Endometrial microvascular endothelial cells (primary cell): ENCODE data around the gene DPYSL5. TPM values are rescaled to one million over a fixed set of nuclear protein-coding genes. Genes with fewer than 3 reads are reported as not detected.

ENCODE experiments used
- in situ Hi-C: cut with HindIII; loops from 2 replicates; pipeline ENCODE4 v1.10.0; 2017; ENCODE audit warnings: low sequenced_read_pairs, low pct_unique_long_range_greater_than_20kb; ENCODE audit errors: inconsistent ontology term
- total RNA-seq: library from RNA; depleted of rRNA; stranded (reverse); fragments of >200 nt; gene quantifications from one replicate; pipeline ENCODE4 v1.2.3, GENCODE V29; 2015; ENCODE audit errors: inconsistent ontology term

Gene DPYSL5
- total RNA-seq, 1 donor from 2014 or later = not detected

- in situ Hi-C loops = no loop called here
These were observed 6.9 kb upstream of the DPYSL5 start for GRCh38 chr2:26840937-26841610.

- in situ Hi-C loops = no loop called here
These were observed 4.9 kb upstream of the DPYSL5 start for GRCh38 chr2:26843041-26843440.

GRCh38 chr2:26845021-26845420, 2.9 kb upstream of the DPYSL5 start:
- in situ Hi-C loops = no loop called here

GRCh38 chr2:26846334-26847306, 1.3 kb upstream of the DPYSL5 start:
- in situ Hi-C loops = no loop called here

- in situ Hi-C loops = no loop called here
These were observed 651 bp upstream of the DPYSL5 start for GRCh38 chr2:26847307-26847654.

GRCh38 chr2:26848336-26849055, 564 bp downstream of the DPYSL5 start:
- in situ Hi-C loops = no loop called here

GRCh38 chr2:26849056-26849999, 1.4 kb downstream of the DPYSL5 start:
- in situ Hi-C loops = no loop called here

GRCh38 chr2:26850000-26850431, 2.1 kb downstream of the DPYSL5 start:
- in situ Hi-C loops = no loop called here

GRCh38 chr2:26850505-26850904, 2.6 kb downstream of the DPYSL5 start:
- in situ Hi-C loops = no loop called here

- in situ Hi-C loops = no loop called here
These were observed 4.7 kb downstream of the DPYSL5 start for GRCh38 chr2:26852405-26853306.

- in situ Hi-C loops = no loop called here
These were observed 5.8 kb downstream of the DPYSL5 start for GRCh38 chr2:26853751-26854150.

GRCh38 chr2:26854283-26854827, 6.4 kb downstream of the DPYSL5 start:
- in situ Hi-C loops = no loop called here

GRCh38 chr2:26855466-26855865, 7.5 kb downstream of the DPYSL5 start:
- in situ Hi-C loops = no loop called here

GRCh38 chr2:26859622-26860021, 11.7 kb downstream of the DPYSL5 start:
- in situ Hi-C loops = no loop called here

GRCh38 chr2:26860211-26860850, 12.4 kb downstream of the DPYSL5 start:
- in situ Hi-C loops = no loop called here

GRCh38 chr2:26861610-26862224, 13.8 kb downstream of the DPYSL5 start:
- in situ Hi-C loops = no loop called here
